ENCODE data around the gene COL5A2.
A peak's percentile ranks its signal among the peaks of the same experiment; 100 is the strongest.

The COL5A2 gene

DNA sequence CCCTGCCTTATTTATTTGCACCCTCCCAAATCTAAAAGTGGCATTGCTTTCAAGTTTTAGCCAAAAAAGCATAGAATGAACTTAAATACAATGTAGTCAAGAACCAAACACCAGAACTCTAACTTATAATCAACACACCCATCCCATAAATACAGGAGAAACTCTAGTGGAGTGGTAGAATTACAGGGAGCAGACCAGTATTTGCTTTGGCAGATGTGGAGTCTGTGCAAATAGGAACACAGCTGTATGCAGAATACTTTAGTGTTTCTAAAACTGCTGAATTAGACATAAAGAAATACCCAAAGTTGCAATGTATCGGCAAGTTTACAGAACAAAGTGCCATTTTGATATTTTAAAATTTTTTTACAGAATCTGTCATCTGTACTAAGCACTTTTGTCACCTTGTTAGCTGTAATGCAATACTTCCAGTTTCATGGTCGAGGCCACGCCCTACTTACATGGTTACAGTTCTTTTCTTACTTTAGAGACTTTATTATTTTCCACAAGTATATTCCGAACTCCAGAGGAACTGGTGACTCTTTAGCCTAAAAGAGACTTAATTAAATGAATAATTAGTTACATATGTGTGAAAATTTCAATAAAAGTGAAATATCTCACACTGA lies 23.7 kb upstream of the COL5A2 start:
- no peak for TF ChIP-seq CTCF (conservative IDR thresholded peaks at IDR 0.05; ENCODE audit: low read length)
- no peak overlapping the region for H3K4me3 ChIP-seq (ENCODE audit: low read length)
- DNase-seq (ENCODE audit: low read depth), result no peak

DNA sequence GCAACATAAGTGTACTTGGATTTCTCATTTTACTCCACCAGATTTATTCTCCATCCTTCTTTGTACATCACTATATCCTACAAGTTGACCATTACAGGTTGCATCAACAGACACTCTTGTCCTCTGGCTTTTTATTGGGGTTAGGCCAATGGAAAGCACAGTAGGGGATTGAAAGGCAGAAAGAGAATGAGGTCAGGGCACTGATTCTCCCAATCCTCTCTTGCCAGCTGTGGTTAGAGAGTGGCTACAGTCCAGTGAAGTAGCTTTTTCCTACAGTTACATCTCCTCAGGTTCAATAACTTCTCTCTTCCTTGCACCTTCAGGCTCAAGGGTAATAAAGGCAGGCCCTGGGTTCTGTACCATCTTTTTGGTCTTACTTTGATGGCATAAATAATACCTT lies 20.2 kb upstream of the COL5A2 start:
- no peak overlapping the region for H3K4me3 ChIP-seq (ENCODE audit: low read length)
- TF ChIP-seq CTCF (conservative IDR thresholded peaks at IDR 0.05; ENCODE audit: low read length), result no peak
- DNase-seq (ENCODE audit: low read depth), result no peak

DNA sequence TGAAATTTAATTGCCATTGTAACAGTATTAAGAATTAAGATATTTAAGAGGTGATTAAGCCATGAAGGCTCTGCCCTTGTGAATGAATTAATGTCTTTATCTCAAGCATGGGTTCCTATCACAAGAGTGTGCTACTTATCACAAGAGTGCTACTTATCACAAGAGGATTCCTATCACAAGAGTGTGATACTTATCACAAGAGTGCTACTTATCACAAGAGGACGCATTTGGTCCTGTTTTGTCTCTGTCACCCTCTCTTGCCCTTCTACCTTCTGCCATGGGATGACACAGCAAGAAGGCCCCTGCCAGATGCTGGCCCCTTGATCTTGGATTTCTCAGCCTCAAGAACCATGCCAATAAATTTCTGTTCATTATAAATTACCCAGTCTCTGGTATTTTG lies 13.2 kb upstream of the COL5A2 start:
- no peak for TF ChIP-seq CTCF (conservative IDR thresholded peaks at IDR 0.05; ENCODE audit: low read length)
- no peak overlapping the region for H3K4me3 ChIP-seq (ENCODE audit: low read length)
- DNase-seq (ENCODE audit: low read depth), result no peak

GRCh38 chr2:189191766-189192165 lies 12.2 kb upstream of the COL5A2 start:
- H3K4me3 ChIP-seq (ENCODE audit: low read length), result no peak overlapping the region
- peak; percentile 63 for DNase-seq (ENCODE audit: low read depth)
- no peak for TF ChIP-seq CTCF (conservative IDR thresholded peaks at IDR 0.05; ENCODE audit: low read length)

GRCh38 chr2:189190685-189191084 lies 11.1 kb upstream of the COL5A2 start:
- TF ChIP-seq CTCF (conservative IDR thresholded peaks at IDR 0.05; ENCODE audit: low read length), result no peak
- H3K4me3 ChIP-seq (ENCODE audit: low read length), result no peak overlapping the region
- DNase-seq (ENCODE audit: low read depth), result no peak

- no peak for DNase-seq (ENCODE audit: low read depth)
- H3K4me3 ChIP-seq (ENCODE audit: low read length), result no peak overlapping the region
- no peak for TF ChIP-seq CTCF (conservative IDR thresholded peaks at IDR 0.05; ENCODE audit: low read length)
These were observed 8.7 kb upstream of the COL5A2 start for GRCh38 chr2:189188115-189188805.

GRCh38 chr2:189183170-189183569 lies 3.6 kb upstream of the COL5A2 start:
- DNase-seq (ENCODE audit: low read depth), result no peak
- no peak for TF ChIP-seq CTCF (conservative IDR thresholded peaks at IDR 0.05; ENCODE audit: low read length)
- no peak overlapping the region for H3K4me3 ChIP-seq (ENCODE audit: low read length)

Measured in AG10803 (cell line).